Measurements from ENCODE around the gene TNFRSF14. TPM values are rescaled to one million over a fixed set of nuclear protein-coding genes. Genes with fewer than 3 reads are reported as not detected.

Gene TNFRSF14
- polyA plus RNA-seq, 2 of the 4 experiments (the other 2 are of a cell fraction) = 0.16 to 0.25 TPM

- Histone ChIP-seq H3K4me3 (no peak overlapping the region), H3K9me3 (no peaks in the 10 kb centered on the region), H3K4me1 (peaks cover 6% of the 10 kb centered on the region; the same call in 1 of the 3 replicates), H3K4me2 (peak overlapping the region; percentile 60), H3K27ac (0 out of 6 replicates have a peak overlapping the region, but pooled peaks of 1 of the 2 experiments have one; percentile 30)
- TF ChIP-seq HOXB5 (CRISPR knock-in tag; IDR thresholded peaks at IDR 0.05) (no peak), USF2 (IDR thresholded peaks at IDR 0.05) (peak; percentile 47; the same call in 1 of the 2 replicates), RARB (CRISPR knock-in tag; IDR thresholded peaks at IDR 0.05) (no peak)
- POLR2A ChIA-PET = no interaction called here
- WGBS (ENCODE audit: missing lambda C conversion rate) = 49% methylated on average over 13 of the region's 26 CpGs
- ATAC-seq (peak in 1 of 2 experiments; percentile 6; a peak in 2 of 6 replicates), DNase-seq (ENCODE audit: low read depth in 1 of 2, low spot score in 1 of 2) (no peak), FAIRE-seq (no peak)
- CTCF ChIA-PET = interaction anchor here (1.2 kb wide), 1 partner anchor 9 kb away, joined by 11 read pairs; no protein-coding TSS in a partner anchor
Measured at GRCh38 chr1:2555634-2556276, 416 bp upstream of the TNFRSF14 start.

GRCh38 chr1:2556678-2557481, 709 bp downstream of the TNFRSF14 start:
- TF ChIP-seq KDM5A (IDR thresholded peaks at IDR 0.05) (no peak), HOXA7 (CRISPR knock-in tag; IDR thresholded peaks at IDR 0.05) (no peak), RAD21 (conservative IDR thresholded peaks at IDR 0.05 in 1 of 2, IDR thresholded peaks at IDR 0.05 in 1 of 2) (no peak), JUNB (IDR thresholded peaks at IDR 0.05) (no peak), KDM1A (IDR thresholded peaks at IDR 0.05; ENCODE audit: low read depth) (no peak), ATOH8 (CRISPR knock-in tag; IDR thresholded peaks at IDR 0.05; ENCODE audit: low read depth) (no peak), RNF2 (IDR thresholded peaks at IDR 0.05; ENCODE audit: borderline replicate concordance, low read depth) (no peak)
- Histone ChIP-seq H3K4me2 (no peak overlapping the region; the same call in 2 of the 3 replicates), H3K4me1 (peaks cover 6% of the 10 kb centered on the region; the same call in 1 of the 3 replicates), H3K4me3 (no peak overlapping the region), H3K27ac (no peak overlapping the region), H3K9me3 (no peaks in the 10 kb centered on the region)
- ChIA-PET CTCF (interaction anchor here (2.6 kb wide), 1 partner anchor 9 kb away, joined by 10 read pairs; no protein-coding TSS in a partner anchor), POLR2A (no interaction called here)
- DNase-seq (ENCODE audit: low read depth in 1 of 2, low spot score in 1 of 2) (no peak), ATAC-seq (peak in 1 of 2 experiments; percentile 23; a peak in 1 of 6 replicates), FAIRE-seq (no peak)
- 79% methylated on average over 8 of the region's 24 CpGs for WGBS (ENCODE audit: missing lambda C conversion rate)

GRCh38 chr1:2557482-2558400, 1.6 kb downstream of the TNFRSF14 start:
- CTCF ChIA-PET = interaction anchor here (1.1 to 2.6 kb wide), 2 partner anchors 10 to 27 kb away, joined by 3 to 10 read pairs; no protein-coding TSS in a partner anchor
- TF ChIP-seq PBX3 (IDR thresholded peaks at IDR 0.05) (no peak), EP300 (IDR thresholded peaks at IDR 0.05) (no peak), GATA3 (IDR thresholded peaks at IDR 0.05; ENCODE audit: borderline replicate concordance) (no peak), CEBPB (IDR thresholded peaks at IDR 0.05) (no peak), KDM5A (IDR thresholded peaks at IDR 0.05) (no peak), KDM1A (IDR thresholded peaks at IDR 0.05; ENCODE audit: low read depth) (no peak), RNF2 (IDR thresholded peaks at IDR 0.05; ENCODE audit: borderline replicate concordance, low read depth) (no peak), RARB (CRISPR knock-in tag; IDR thresholded peaks at IDR 0.05) (no peak), RAD21 (conservative IDR thresholded peaks at IDR 0.05 in 1 of 2, IDR thresholded peaks at IDR 0.05 in 1 of 2) (no peak), FOXS1 (CRISPR knock-in tag; IDR thresholded peaks at IDR 0.05) (no peak), POLR2AphosphoS2 (conservative IDR thresholded peaks at IDR 0.05; ENCODE audit: low read length) (no peak), ZSCAN20 (CRISPR knock-in tag; IDR thresholded peaks at IDR 0.05) (no peak), RCOR1 (IDR thresholded peaks at IDR 0.05; ENCODE audit: low read depth, low read length) (no peak), CBX2 (IDR thresholded peaks at IDR 0.05; ENCODE audit: borderline replicate concordance, low read depth) (no peak), NFE2L2 (conservative IDR thresholded peaks at IDR 0.05; ENCODE audit: low read length) (no peak), HES2 (IDR thresholded peaks at IDR 0.05) (no peak), JUN (IDR thresholded peaks at IDR 0.05) (no peak), FOSB (CRISPR knock-in tag; IDR thresholded peaks at IDR 0.05) (no peak)
- no peaks in the 10 kb centered on the region for H3K9me3 ChIP-seq
- ATAC-seq (no peak), FAIRE-seq (no peak), DNase-seq (ENCODE audit: low read depth in 1 of 2, low spot score in 1 of 2) (no peak)
- WGBS (ENCODE audit: missing lambda C conversion rate) = 62% methylated on average over 4 of the region's 30 CpGs
- POLR2A ChIA-PET = no interaction called here
- peaks cover 6% of the 10 kb centered on the region; the same call in 1 of the 3 replicates for H3K4me1 ChIP-seq
- H3K4me2 ChIP-seq = no peak overlapping the region
- no peak overlapping the region for H3K27ac ChIP-seq
- H3K4me3 ChIP-seq = no peak overlapping the region

Measured in A549 (cell line).